Endometrium (tissue), 2 donors: ENCODE results near the gene TEX51.

Experiments used
- FAIRE-seq: peaks from 2 replicates; lab custom pipeline; 2012; peaks lifted over from hg19 to GRCh38; lab: Jason Lieb, UNC
- donor health status: control.
- donor health status: control.

The TEX51 gene

GRCh38 chr2:126893606-126894005 lies 5.1 kb upstream of the TEX51 start:
- FAIRE-seq, result no peak

- no peak for FAIRE-seq
Measured at GRCh38 chr2:126894082-126894481, 4.6 kb upstream of the TEX51 start.

- FAIRE-seq, result no peak
Measured at GRCh38 chr2:126894585-126895182, 4.0 kb upstream of the TEX51 start.

GRCh38 chr2:126895336-126895735 lies 3.4 kb upstream of the TEX51 start:
- no peak for FAIRE-seq

GRCh38 chr2:126896471-126896870 lies 2.2 kb upstream of the TEX51 start:
- FAIRE-seq, result no peak

- no peak for FAIRE-seq
Measured at GRCh38 chr2:126899616-126900185, 1.0 kb downstream of the TEX51 start.

- FAIRE-seq, result no peak
Measured at GRCh38 chr2:126900646-126901319, 2.1 kb downstream of the TEX51 start.

- FAIRE-seq, result no peak
Measured at GRCh38 chr2:126901459-126901858, 2.8 kb downstream of the TEX51 start.

GRCh38 chr2:126902152-126902835 lies 3.6 kb downstream of the TEX51 start:
- FAIRE-seq, result no peak

GRCh38 chr2:126902859-126903258 lies 4.2 kb downstream of the TEX51 start:
- no peak for FAIRE-seq

- no peak for FAIRE-seq
Measured at GRCh38 chr2:126905991-126906390, 7.3 kb downstream of the TEX51 start.

- FAIRE-seq, result no peak
Measured at GRCh38 chr2:126906781-126907180, 8.1 kb downstream of the TEX51 start.

- FAIRE-seq, result no peak
Measured at GRCh38 chr2:126907671-126908070, 9.0 kb downstream of the TEX51 start.

- no peak for FAIRE-seq
Measured at GRCh38 chr2:126908721-126909177, 10.1 kb downstream of the TEX51 start.

GRCh38 chr2:126909366-126909765 lies 10.7 kb downstream of the TEX51 start:
- FAIRE-seq, result no peak

- FAIRE-seq, result no peak
Measured at GRCh38 chr2:126909781-126910180, 11.1 kb downstream of the TEX51 start.

GRCh38 chr2:126910637-126911036 lies 11.9 kb downstream of the TEX51 start:
- no peak for FAIRE-seq

- FAIRE-seq, result no peak
Measured at GRCh38 chr2:126911111-126911796, 12.6 kb downstream of the TEX51 start.

- FAIRE-seq, result no peak
Measured at GRCh38 chr2:126912201-126912600, 13.5 kb downstream of the TEX51 start.

GRCh38 chr2:126913329-126913728 lies 14.6 kb downstream of the TEX51 start:
- no peak for FAIRE-seq

GRCh38 chr2:126913881-126914615 lies 15.4 kb downstream of the TEX51 start:
- no peak for FAIRE-seq
